PC-9 (cell line): ENCODE measurements around the gene LRP1B. TPM values are rescaled to one million over a fixed set of nuclear protein-coding genes. Genes with fewer than 3 reads are reported as not detected.

Experiments
- BruUV-seq: library from RNA; stranded (reverse); fragments of 400-500 nt; replicated peaks from 2 replicates; lab custom pipeline; 2021; lab: Mats Ljungman, UMichigan
- CTCF ChIA-PET: fragments of 300-600 bp; sonication (Branson Sonifier 250); formaldehyde crosslinking; loops from one replicate; lab custom pipeline; 2022; ENCODE audit warnings: antibody characterized with exemption; lab: Charles Lee
- POLR2A ChIA-PET: fragments of 300-600 bp; sonication (Branson Sonifier 250); formaldehyde crosslinking; loops from one replicate; lab custom pipeline; 2022; ENCODE audit warnings: antibody characterized with exemption; ENCODE audit not compliant: unreplicated experiment; lab: Charles Lee
- DNase-seq, 2 experiments: peaks; one replicate each; pipeline versions ENCODE4 v3.0.0 to v3.0.0-alpha.2; 2015 to 2022; ENCODE audit warnings: mixed read lengths in 1 of 2
- H2AFZ ChIP-seq: fragments of 200-600 bp; sonication (generic); 2 replicates; pipeline ENCODE4 v1.8.1; 2017; ENCODE audit warnings: antibody characterized with exemption
- H3F3A ChIP-seq: fragments of 200-600 bp; sonication (generic); 2 replicates; pipeline ENCODE4 v1.8.1; 2017; ENCODE audit warnings: antibody characterized with exemption, mild to moderate bottlenecking, low read depth; ENCODE audit not compliant: insufficient read depth
- H3K27ac ChIP-seq: fragments of 200-600 bp; sonication (generic); 2 replicates; pipeline ENCODE4 v1.6.1; 2016; ENCODE audit warnings: mixed run types
- H3K27me3 ChIP-seq: fragments of 200-600 bp; sonication (generic); 2 replicates; pipeline ENCODE4 v1.6.1; 2016; ENCODE audit warnings: low read depth, mixed run types; ENCODE audit not compliant: insufficient read depth
- H3K36me3 ChIP-seq: fragments of 200-600 bp; sonication (generic); 2 replicates; pipeline ENCODE4 v1.6.1; 2016; ENCODE audit warnings: low read depth, mixed run types
- H3K4me1 ChIP-seq: fragments of 200-600 bp; sonication (generic); replicated peaks from 2 replicates; pipeline ENCODE4 v1.6.1; 2016; ENCODE audit warnings: mixed run types; ENCODE audit not compliant: insufficient read depth
- H3K4me2 ChIP-seq: fragments of 200-600 bp; sonication (generic); 2 replicates; pipeline ENCODE4 v1.6.1; 2017; ENCODE audit warnings: mixed run types
- H3K4me3 ChIP-seq: fragments of 200-600 bp; sonication (generic); 2 replicates; pipeline ENCODE4 v1.6.1; 2016; ENCODE audit warnings: mixed run types
- H3K79me2 ChIP-seq: fragments of 200-600 bp; sonication (generic); 2 replicates; pipeline ENCODE4 v1.6.1; 2017; ENCODE audit warnings: low read depth, mixed run types
- H3K9me2 ChIP-seq: fragments of 200-600 bp; sonication (generic); 2 replicates; pipeline ENCODE4 v1.8.1; 2017; ENCODE audit warnings: mild to moderate bottlenecking; ENCODE audit not compliant: insufficient read depth
- H3K9me3 ChIP-seq: fragments of 200-600 bp; sonication (generic); 2 replicates; pipeline ENCODE4 v1.8.1; 2016; ENCODE audit warnings: low read depth; ENCODE audit not compliant: insufficient read depth
- H4K20me1 ChIP-seq: fragments of 200-600 bp; sonication (generic); 2 replicates; pipeline ENCODE4 v1.8.1; 2017; ENCODE audit not compliant: insufficient read depth
- CTCF ChIP-seq: fragments of 200-600 bp; sonication (generic); conservative IDR thresholded peaks from 2 replicates; pipeline ENCODE4 v1.6.1; 2017; ENCODE audit warnings: mixed run types, antibody characterized with exemption, mild to moderate bottlenecking, moderate library complexity
- EZH2 ChIP-seq: fragments of 200-600 bp; sonication (generic); IDR thresholded peaks from 2 replicates; pipeline ENCODE4 v1.8.0; 2017; ENCODE audit warnings: antibody characterized with exemption, low read depth
- intact Hi-C: fragments of 100-400 bp; cut with micrococcal nuclease; formaldehyde crosslinking; loops from one replicate; pipeline ENCODE4 v1.10.0; 2022; ENCODE audit not compliant: unreplicated experiment
- total RNA-seq: library from RNA; stranded (reverse); gene quantifications from 2 replicates; pipeline ENCODE4 v1.2.3, GENCODE V29; 2021

The LRP1B gene
- total RNA-seq, 1 experiment from 2014 or later, result 1.7 TPM

DNA sequence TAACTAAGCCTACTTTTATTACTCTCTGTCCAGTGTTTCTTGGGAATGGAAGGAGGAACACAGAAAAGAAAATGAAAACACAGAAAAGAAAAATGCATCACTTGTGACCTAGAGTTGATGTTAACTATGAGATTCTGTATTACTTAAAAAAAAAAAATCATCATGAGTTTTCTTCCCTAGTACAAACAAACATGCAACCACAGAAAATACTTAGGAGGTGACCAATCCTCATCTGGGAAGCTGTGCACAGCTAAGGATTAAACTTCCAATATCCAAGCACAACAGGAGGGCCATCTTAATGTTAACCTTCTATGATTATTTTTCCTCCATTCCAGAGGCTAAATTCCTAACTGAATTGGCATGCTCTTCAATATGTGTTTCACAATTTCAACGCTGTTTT lies 1140.4 kb downstream of the LRP1B start:
- H3K27ac ChIP-seq, result no peak overlapping the region
- intact Hi-C loops, result no loop called here
- no peak for DNase-seq
- H3K36me3 ChIP-seq, result no peaks in the 10 kb centered on the region
- ChIA-PET CTCF (no interaction called here), POLR2A (no interaction called here)
- no peak overlapping the region for H2AFZ ChIP-seq
- H3K9me2 ChIP-seq, result no peaks in the 10 kb centered on the region
- H3K79me2 ChIP-seq, result no peaks in the 10 kb centered on the region
- H3F3A ChIP-seq, result no peaks in the 10 kb centered on the region
- TF ChIP-seq EZH2 (no peak), CTCF (no peak)
- H3K4me1 ChIP-seq, result no peaks in the 10 kb centered on the region
- no peak overlapping the region for H3K4me2 ChIP-seq
- no peak overlapping the region for H3K4me3 ChIP-seq
- no peaks in the 10 kb centered on the region for H3K9me3 ChIP-seq
- no peaks in the 10 kb centered on the region for H4K20me1 ChIP-seq
- no peaks in the 10 kb centered on the region for H3K27me3 ChIP-seq
- no TSS peak for BruUV-seq

DNA sequence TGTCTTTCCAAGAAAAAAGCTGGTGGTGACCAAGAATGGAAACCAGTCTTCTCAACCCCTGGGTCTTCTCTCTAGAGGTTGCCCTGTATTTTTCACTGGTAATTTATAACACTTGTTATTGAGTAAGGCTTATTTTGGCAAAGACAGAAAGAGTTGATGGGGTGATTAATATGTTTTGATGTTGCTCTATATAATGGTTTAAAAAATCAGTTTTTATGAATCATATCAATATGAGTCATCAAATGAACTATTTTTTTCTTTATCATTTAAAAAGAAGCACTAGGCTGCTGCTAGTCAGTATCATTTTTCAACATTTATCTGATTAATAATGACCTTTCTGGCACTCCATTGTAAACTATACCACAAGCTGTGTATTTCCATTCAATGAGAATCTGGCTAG lies 1142.2 kb downstream of the LRP1B start:
- intact Hi-C loops, result no loop called here
- CTCF ChIA-PET, result no interaction called here
- POLR2A ChIA-PET, result no interaction called here
- BruUV-seq, result no TSS peak
- no peaks in the 10 kb centered on the region for H3K4me1 ChIP-seq
- H3K79me2 ChIP-seq, result no peaks in the 10 kb centered on the region
- H3K4me2 ChIP-seq, result no peak overlapping the region
- H3K36me3 ChIP-seq, result no peaks in the 10 kb centered on the region
- no peaks in the 10 kb centered on the region for H4K20me1 ChIP-seq
- H3K9me2 ChIP-seq, result no peaks in the 10 kb centered on the region
- H3K4me3 ChIP-seq, result no peak overlapping the region
- H3K27me3 ChIP-seq, result no peaks in the 10 kb centered on the region
- H2AFZ ChIP-seq, result no peak overlapping the region
- H3K9me3 ChIP-seq, result no peaks in the 10 kb centered on the region
- H3F3A ChIP-seq, result no peaks in the 10 kb centered on the region
- no peak for DNase-seq
- no peak for TF ChIP-seq EZH2
- no peak for TF ChIP-seq CTCF
- no peak overlapping the region for H3K27ac ChIP-seq

DNA sequence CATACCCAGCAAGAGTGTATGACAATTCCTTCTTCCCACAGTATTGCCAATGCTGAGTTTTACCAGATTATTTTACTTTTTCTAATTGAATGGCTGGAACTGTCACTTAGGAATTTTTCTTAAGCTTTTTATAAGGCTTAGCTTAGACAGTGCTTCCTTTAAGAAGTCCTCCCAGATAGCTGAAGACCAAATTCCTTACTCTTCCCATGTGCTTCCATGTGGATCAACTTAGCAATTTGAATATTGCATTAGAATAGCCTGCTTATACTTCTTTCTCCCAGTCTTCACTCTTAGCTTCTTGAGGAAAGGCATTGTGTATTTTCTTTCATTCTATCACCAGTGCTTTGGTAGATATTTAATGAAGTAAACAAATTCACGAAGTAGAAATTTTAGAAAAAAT lies 1144.4 kb downstream of the LRP1B start:
- POLR2A ChIA-PET, result no interaction called here

More for the DNA sequence above, 1144.4 kb downstream of the LRP1B start:
- H3F3A ChIP-seq, result no peaks in the 10 kb centered on the region
- CTCF ChIA-PET, result no interaction called here
- no peaks in the 10 kb centered on the region for H3K9me2 ChIP-seq
- no peaks in the 10 kb centered on the region for H3K36me3 ChIP-seq
- H3K9me3 ChIP-seq, result no peaks in the 10 kb centered on the region
- no peaks in the 10 kb centered on the region for H4K20me1 ChIP-seq
- no peak for DNase-seq
- no peaks in the 10 kb centered on the region for H3K79me2 ChIP-seq
- H3K4me1 ChIP-seq, result no peaks in the 10 kb centered on the region
- H3K4me3 ChIP-seq, result no peak overlapping the region
- BruUV-seq, result no TSS peak
- intact Hi-C loops, result no loop called here
- no peak for TF ChIP-seq CTCF
- TF ChIP-seq EZH2, result no peak
- H3K27me3 ChIP-seq, result no peaks in the 10 kb centered on the region
- H3K4me2 ChIP-seq, result no peak overlapping the region
- no peak overlapping the region for H3K27ac ChIP-seq
- no peak overlapping the region for H2AFZ ChIP-seq
